ENCODE data around the gene MAD1L1. TPM values are rescaled to one million over a fixed set of nuclear protein-coding genes. Genes with fewer than 3 reads are reported as not detected.

Gene MAD1L1
- total and polyA plus RNA-seq, 8 donors: 21.4 to 58.8 (median 22.5) TPM

GRCh38 chr7:2150445-2150815 is 82.3 kb downstream of the MAD1L1 start:
- intact Hi-C loops (cut with DNase I): no loop called here
- Histone ChIP-seq H3K27ac (no peak overlapping the region), H3K9me3 (no peaks in the 10 kb centered on the region), H3K36me3 (peaks cover 0 to 40% of the 10 kb centered on the region in 2 donors), H3K4me3 (no peak overlapping the region), H3K27me3 (no peaks in the 10 kb centered on the region), H3K4me1 (no peaks in the 10 kb centered on the region)
- TF ChIP-seq CTCF (IDR thresholded peaks at IDR 0.05): no peak
- DNase-seq: peak in 1 of 4 donors; percentile 53
- no peak for ATAC-seq

- ATAC-seq (no peak), DNase-seq (peak in 1 of 4 donors; percentile 47)
- no peaks in the 10 kb centered on the region for H3K9me3 ChIP-seq
- no peak overlapping the region for H3K4me3 ChIP-seq
- H3K27me3 ChIP-seq: no peaks in the 10 kb centered on the region
- H3K27ac ChIP-seq: no peak overlapping the region
- no peaks in the 10 kb centered on the region for H3K4me1 ChIP-seq
- peaks cover 0 to 44% of the 10 kb centered on the region in 2 donors for H3K36me3 ChIP-seq
- intact Hi-C loops (cut with DNase I): no loop called here
- TF ChIP-seq CTCF (IDR thresholded peaks at IDR 0.05): no peak
Measured at GRCh38 chr7:2149672-2150444, 82.9 kb downstream of the MAD1L1 start.

- no peak for TF ChIP-seq CTCF (IDR thresholded peaks at IDR 0.05)
- no peak for ATAC-seq
- no peaks in the 10 kb centered on the region for H3K4me1 ChIP-seq
Measured at GRCh38 chr7:2148814-2149213, 83.9 kb downstream of the MAD1L1 start.

GRCh38 chr7:2148189-2148588 is 84.6 kb downstream of the MAD1L1 start:
- no peaks in the 10 kb centered on the region for H3K4me1 ChIP-seq
- H3K27ac ChIP-seq: no peak overlapping the region
- intact Hi-C loops (cut with DNase I): no loop called here
- no peaks in the 10 kb centered on the region for H3K9me3 ChIP-seq
- ATAC-seq: no peak
- TF ChIP-seq CTCF (IDR thresholded peaks at IDR 0.05): no peak
- peaks cover 0 to 56% of the 10 kb centered on the region in 2 donors for H3K36me3 ChIP-seq
- DNase-seq: peak in 1 of 4 donors; percentile 57
- no peaks in the 10 kb centered on the region for H3K27me3 ChIP-seq
- H3K4me3 ChIP-seq: no peak overlapping the region

More at GRCh38 chr7:2148814-2149213, 83.9 kb downstream of the MAD1L1 start:
- intact Hi-C loops (cut with DNase I): no loop called here
- no peaks in the 10 kb centered on the region for H3K27me3 ChIP-seq
- no peaks in the 10 kb centered on the region for H3K9me3 ChIP-seq
- peaks cover 0 to 50% of the 10 kb centered on the region in 2 donors for H3K36me3 ChIP-seq
- no peak overlapping the region for H3K27ac ChIP-seq
- peak in 1 of 4 donors; percentile 29 for DNase-seq
- H3K4me3 ChIP-seq: no peak overlapping the region

GRCh38 chr7:2146676-2147472 is 85.9 kb downstream of the MAD1L1 start:
- no peaks in the 10 kb centered on the region for H3K27me3 ChIP-seq
- DNase-seq: peak in 1 of 4 donors; percentile 74
- no peak overlapping the region for H3K4me3 ChIP-seq
- H3K27ac ChIP-seq: no peak overlapping the region
- no peak for TF ChIP-seq CTCF (IDR thresholded peaks at IDR 0.05)
- intact Hi-C loops (cut with DNase I): no loop called here
- H3K4me1 ChIP-seq: no peaks in the 10 kb centered on the region
- peaks cover 0 to 62% of the 10 kb centered on the region in 2 donors for H3K36me3 ChIP-seq
- H3K9me3 ChIP-seq: no peaks in the 10 kb centered on the region
- no peak for ATAC-seq

Data from left lung (tissue), 10 donors.